Frontal cortex (tissue), 4 donors: ENCODE measurements around the gene SLC41A1. TPM values are rescaled to one million over a fixed set of nuclear protein-coding genes. Genes with fewer than 3 reads are reported as not detected.
"Not testable (repeated sequence)": the region's sequence is repeated elsewhere in the genome, so short reads cannot be mapped to it uniquely, and the experiment has no call there.

Source experiments
- DNase-seq, 2 donors: peaks; one replicate each; pipeline ENCODE4 v3.0.0; 2012; ENCODE audit warnings: low spot score in 2 of 2
- FAIRE-seq: peaks from 2 replicates; lab custom pipeline; 2012; peaks lifted over from hg19 to GRCh38; lab: Jason Lieb, UNC
- total RNA-seq: library from RNA; depleted of rRNA; stranded (reverse); fragments of >200 nt; gene quantifications from one replicate; pipeline ENCODE4 v1.2.3, GENCODE V29; 2014
- donor health status: control.
- donor health status: control.
- donor health status: control.

Gene SLC41A1
- total RNA-seq, 1 donor from 2014 or later = 5.3 TPM

- DNase-seq = no peak
- FAIRE-seq = no peak
These were observed 11.2 kb upstream of the SLC41A1 start for GRCh38 chr1:205824180-205824579.

GRCh38 chr1:205823260-205823659 lies 10.3 kb upstream of the SLC41A1 start:
- not testable (repeated sequence) for FAIRE-seq, DNase-seq

GRCh38 chr1:205822397-205822796 lies 9.4 kb upstream of the SLC41A1 start:
- FAIRE-seq (no peak), DNase-seq (no peak)

GRCh38 chr1:205817988-205818387 lies 5.0 kb upstream of the SLC41A1 start:
- DNase-seq (no peak), FAIRE-seq (no peak)

- DNase-seq = no peak
- no peak for FAIRE-seq
These were observed 4.4 kb upstream of the SLC41A1 start for GRCh38 chr1:205817364-205817763.

- DNase-seq = no peak
- FAIRE-seq = no peak
These were observed 709 bp upstream of the SLC41A1 start for GRCh38 chr1:205813755-205814058.

GRCh38 chr1:205812271-205812877 lies 624 bp downstream of the SLC41A1 start:
- DNase-seq (peak in 1 of 2 donors; percentile 26), FAIRE-seq (no peak)

- no peak for FAIRE-seq
- peak; percentile 44 to 48 for DNase-seq
These were observed 1.3 kb downstream of the SLC41A1 start for GRCh38 chr1:205811660-205812059.

GRCh38 chr1:205810448-205811157 lies 2.4 kb downstream of the SLC41A1 start:
- DNase-seq (peak in 1 of 2 donors; percentile 44), FAIRE-seq (no peak)

- DNase-seq (no peak), FAIRE-seq (no peak)
These were observed 3.1 kb downstream of the SLC41A1 start for GRCh38 chr1:205809942-205810345.

GRCh38 chr1:205809469-205809868 lies 3.5 kb downstream of the SLC41A1 start:
- DNase-seq (no peak), FAIRE-seq (no peak)

GRCh38 chr1:205805082-205805711 lies 7.8 kb downstream of the SLC41A1 start:
- no peak for FAIRE-seq
- no peak for DNase-seq

GRCh38 chr1:205804605-205805004 lies 8.4 kb downstream of the SLC41A1 start:
- FAIRE-seq = no peak

GRCh38 chr1:205803986-205804385 lies 9.0 kb downstream of the SLC41A1 start:
- no peak for FAIRE-seq
- DNase-seq = no peak

More at GRCh38 chr1:205804605-205805004, 8.4 kb downstream of the SLC41A1 start:
- DNase-seq = no peak

- DNase-seq (no peak), FAIRE-seq (no peak)
These were observed 10.9 kb downstream of the SLC41A1 start for GRCh38 chr1:205802060-205802459.

GRCh38 chr1:205800981-205801703 lies 11.9 kb downstream of the SLC41A1 start:
- FAIRE-seq (no peak), DNase-seq (no peak)

GRCh38 chr1:205800427-205800826 lies 12.6 kb downstream of the SLC41A1 start:
- no peak for DNase-seq
- no peak for FAIRE-seq

GRCh38 chr1:205798577-205798976 lies 14.4 kb downstream of the SLC41A1 start:
- DNase-seq (no peak), FAIRE-seq (no peak)

GRCh38 chr1:205797168-205797567 lies 15.8 kb downstream of the SLC41A1 start:
- DNase-seq (no peak), FAIRE-seq (no peak)

- no peak for DNase-seq
- FAIRE-seq = no peak
These were observed 18.8 kb downstream of the SLC41A1 start for GRCh38 chr1:205794011-205794730.
